Stimulated activated CD8-positive, alpha-beta memory T cell treated with anti-CD3 and anti-CD28 coated beads, Interleukin-15, amount 100 ng/mL, for 24 hours (primary cell): ENCODE measurements around the gene PIH1D1.
"Not testable (repeated sequence)": the region's sequence is repeated elsewhere in the genome, so short reads cannot be mapped to it uniquely, and the experiment has no call there.

Experiments
- DNase-seq: peaks from one replicate; pipeline ENCODE4 v3.0.0-alpha.2; 2020; ENCODE audit warnings: low read depth

Gene PIH1D1

GRCh38 chr19:49455773-49456172 lies 4.2 kb upstream of the PIH1D1 start:
- DNase-seq: no peak

GRCh38 chr19:49453757-49454240 lies 2.2 kb upstream of the PIH1D1 start:
- no peak for DNase-seq

- peak; percentile 93 for DNase-seq
These were observed 1.6 kb upstream of the PIH1D1 start, which contains the start of gene ALDH16A1 for GRCh38 chr19:49453013-49453756. ALDH16A1 (plus strand) TSS chr19:49453225; CDS start chr19:49453332, 107 bp downstream.

GRCh38 chr19:49450405-49450804 lies 1.2 kb downstream of the PIH1D1 start:
- DNase-seq: no peak

GRCh38 chr19:49448432-49448786 lies 3.2 kb downstream of the PIH1D1 start:
- no peak for DNase-seq

GRCh38 chr19:49447485-49448431 lies 3.9 kb downstream of the PIH1D1 start:
- no peak for DNase-seq

- no peak for DNase-seq
These were observed 5.6 kb downstream of the PIH1D1 start for GRCh38 chr19:49445997-49446396.

GRCh38 chr19:49444100-49444700 lies 7.4 kb downstream of the PIH1D1 start:
- not testable (repeated sequence) for DNase-seq

- peak; percentile 89 for DNase-seq
These were observed 8.1 kb downstream of the PIH1D1 start for GRCh38 chr19:49443366-49444099.

- DNase-seq: no peak
These were observed 8.7 kb downstream of the PIH1D1 start for GRCh38 chr19:49442771-49443365.

- no peak for DNase-seq
These were observed 9.3 kb downstream of the PIH1D1 start for GRCh38 chr19:49442354-49442753.

- DNase-seq: no peak
These were observed 9.7 kb downstream of the PIH1D1 start for GRCh38 chr19:49441960-49442350.

- no peak for DNase-seq
These were observed 10.2 kb downstream of the PIH1D1 start, which contains the start of gene SLC17A7 for GRCh38 chr19:49441210-49441959. SLC17A7 (minus strand) TSS chr19:49441527; CDS start chr19:49441379, 148 bp downstream.

GRCh38 chr19:49440439-49441209 lies 11.0 kb downstream of the PIH1D1 start:
- no peak for DNase-seq

- DNase-seq: no peak
These were observed 11.8 kb downstream of the PIH1D1 start for GRCh38 chr19:49439836-49440235.

- DNase-seq: no peak
These were observed 13.4 kb downstream of the PIH1D1 start for GRCh38 chr19:49438261-49438660.

- no peak for DNase-seq
These were observed 14.4 kb downstream of the PIH1D1 start for GRCh38 chr19:49437231-49437630.

GRCh38 chr19:49436381-49437017 lies 15.1 kb downstream of the PIH1D1 start:
- DNase-seq: no peak

- DNase-seq: no peak
These were observed 15.9 kb downstream of the PIH1D1 start for GRCh38 chr19:49435670-49436069.
